HCT116 (cell line): Measurements from ENCODE around the gene CAMK2G. TPM values are rescaled to one million over a fixed set of nuclear protein-coding genes. Genes with fewer than 3 reads are reported as not detected.

Experiments used
- ATAC-seq: fragments of 200-7000 bp; cut with Tn5 transposase; 2 replicates; pipeline ENCODE4 v1.9.1; 2020; ENCODE audit warnings: mild to moderate bottlenecking, moderate library complexity
- BruUV-seq: library from RNA; stranded (reverse); fragments of 400-500 nt; replicated peaks from 2 replicates; lab custom pipeline; 2021; lab: Mats Ljungman, UMichigan
- CTCF ChIA-PET: fragments of 300-600 bp; sonication (Branson Sonifier 250); formaldehyde crosslinking; loops from one replicate; lab custom pipeline; 2021; ENCODE audit warnings: antibody characterized with exemption; lab: Charles Lee
- POLR2A ChIA-PET: fragments of 300-600, 350-600 bp; sonication (Branson Sonifier 250); formaldehyde crosslinking; loops from one replicate; lab custom pipeline; 2021; ENCODE audit warnings: antibody characterized with exemption; lab: Charles Lee
- RAD21 ChIA-PET, 2 experiments: fragments of 300-600 bp; sonication (Branson Sonifier 250); formaldehyde crosslinking; loops; one replicate each; lab custom pipeline; 2023; ENCODE audit warnings: low total read pairs in 2 of 2; ENCODE audit not compliant: uncharacterized antibody in 2 of 2, unreplicated experiment in 2 of 2, low non-redundant PET in 1 of 2; lab: Charles Lee
- DNase-seq: peaks from one replicate; pipeline ENCODE4 v3.0.0-alpha.2; 2010; ENCODE audit warnings: low read depth, low spot score
- H2AFZ ChIP-seq: fragments of 200-600 bp; shearing (Covaris generic), sonication (generic); 2 replicates; pipeline ENCODE4 v1.6.1; 2017; ENCODE audit warnings: low read depth, mixed run types, mixed read lengths, antibody characterized with exemption, low read length; ENCODE audit not compliant: poor library complexity, severe bottlenecking
- H3K27ac ChIP-seq: 2 replicates; pipeline ENCODE4 v1.5.1; 2012; ENCODE audit warnings: low read depth, low read length
- H3K27me3 ChIP-seq: fragments of 200-600 bp; sonication (generic); 2 replicates; pipeline ENCODE4 v1.6.1; 2016; ENCODE audit warnings: mixed run types, low read length, mixed read lengths; ENCODE audit not compliant: insufficient read depth
- H3K36me3 ChIP-seq, 2 experiments: fragments of 200-500 bp in 1 of 2; fragments of 200-600 bp in 1 of 2; sonication (Bioruptor generic) in 1 of 2; sonication (generic) in 1 of 2; 2 replicates each; pipeline versions ENCODE4 v1.5.1 to v1.6.1; 2014 to 2016; ENCODE audit warnings: low read length in 2 of 2, inconsistent platforms in 1 of 2, mixed read lengths in 1 of 2, mixed run types in 1 of 2; ENCODE audit not compliant: insufficient read depth in 2 of 2, control insufficient read depth in 1 of 2
- H3K4me1 ChIP-seq, 2 experiments: fragments of 200-600 bp in 1 of 2; sonication (generic) in 1 of 2; 2 replicates each; pipeline versions ENCODE4 v1.5.1 to v1.6.1; 2012 to 2017; ENCODE audit warnings: low read length in 2 of 2, inconsistent platforms in 1 of 2, mild to moderate bottlenecking in 1 of 2, mixed read lengths in 1 of 2, mixed run types in 1 of 2, moderate library complexity in 1 of 2; ENCODE audit not compliant: insufficient read depth in 2 of 2, control insufficient read depth in 1 of 2
- H3K4me2 ChIP-seq: fragments of 200-600 bp; sonication (generic); 2 replicates; pipeline ENCODE4 v1.6.1; 2017; ENCODE audit warnings: mixed run types, low read length, mixed read lengths
- H3K4me3 ChIP-seq, 2 experiments: fragments of 200-600 bp in 1 of 2; sonication (generic) in 1 of 2; replicated peaks in 1 of 2; 2 replicates each; pipeline ENCODE4 v1.5.1; 2011 to 2016; ENCODE audit warnings: low read length in 2 of 2, control low read depth in 1 of 2, low read depth in 1 of 2, mild to moderate bottlenecking in 1 of 2, mixed read lengths in 1 of 2, mixed run types in 1 of 2
- H3K79me2 ChIP-seq: fragments of 200-600 bp; sonication (generic); 2 replicates; pipeline ENCODE4 v1.6.1; 2017; ENCODE audit warnings: mild to moderate bottlenecking, mixed run types, low read length, moderate library complexity, mixed read lengths; ENCODE audit not compliant: insufficient read depth
- H3K9ac ChIP-seq: fragments of 200-600 bp; sonication (generic); 2 replicates; pipeline ENCODE4 v1.6.1; 2016; ENCODE audit warnings: low read length, mixed read lengths
- H3K9me2 ChIP-seq: fragments of 200-600 bp; sonication (generic), shearing (Covaris generic); 2 replicates; pipeline ENCODE4 v1.6.1; 2017; ENCODE audit warnings: mixed run types, mild to moderate bottlenecking, moderate library complexity; ENCODE audit not compliant: insufficient read depth
- H3K9me3 ChIP-seq, 2 experiments: fragments of 200-500 bp in 1 of 2; fragments of 200-600 bp in 1 of 2; sonication (Bioruptor generic) in 1 of 2; sonication (generic) in 1 of 2; 2 replicates each; pipeline ENCODE4 v1.6.1; 2014 to 2017; ENCODE audit warnings: low read length in 2 of 2, mixed read lengths in 2 of 2, inconsistent platforms in 1 of 2, low read depth in 1 of 2, mild to moderate bottlenecking in 1 of 2, mixed run types in 1 of 2, moderate library complexity in 1 of 2; ENCODE audit not compliant: control insufficient read depth in 1 of 2, insufficient read depth in 1 of 2
- H4K20me1 ChIP-seq: fragments of 200-600 bp; sonication (generic), shearing (Covaris generic); 2 replicates; pipeline ENCODE4 v1.6.1; 2017; ENCODE audit warnings: mixed run types, mild to moderate bottlenecking, moderate library complexity; ENCODE audit not compliant: insufficient read depth
- CBX3 ChIP-seq: IDR thresholded peaks from 2 replicates; pipeline ENCODE4 v1.6.1; 2012; ENCODE audit warnings: low read depth
- CEBPB ChIP-seq: IDR thresholded peaks from 2 replicates; pipeline ENCODE4 v1.6.1; 2012; ENCODE audit warnings: low read depth
- EGR1 ChIP-seq: IDR thresholded peaks from 2 replicates; pipeline ENCODE4 v1.6.1; 2012; ENCODE audit warnings: low read depth
- ELF1 ChIP-seq: IDR thresholded peaks from 2 replicates; pipeline ENCODE4 v1.6.1; 2012; ENCODE audit warnings: low read depth, borderline replicate concordance
- EZH2 ChIP-seq: fragments of 200-600 bp; sonication (generic); IDR thresholded peaks from 2 replicates; pipeline ENCODE4 v1.6.1; 2017; ENCODE audit warnings: antibody characterized with exemption, mixed run types
- EZH2phosphoT487 ChIP-seq: fragments of 200-600 bp; IDR thresholded peaks from 2 replicates; pipeline ENCODE4 v1.6.1; 2018; ENCODE audit warnings: antibody characterized with exemption, borderline replicate concordance
- FOSL1 ChIP-seq: IDR thresholded peaks from 2 replicates; pipeline ENCODE4 v1.6.1; 2012; ENCODE audit warnings: low read depth
- POLR2A ChIP-seq: IDR thresholded peaks from 2 replicates; pipeline ENCODE4 v1.7.0; 2011; ENCODE audit warnings: borderline replicate concordance; ENCODE audit not compliant: insufficient read depth, insufficient read length; ENCODE audit errors: extremely low read depth
- RAD21 ChIP-seq: IDR thresholded peaks from 2 replicates; pipeline ENCODE4 v1.6.1; 2012; ENCODE audit warnings: low read depth, mild to moderate bottlenecking
- SIN3A ChIP-seq: IDR thresholded peaks from 2 replicates; pipeline ENCODE4 v1.6.1; 2012; ENCODE audit warnings: low read depth
- SP1 ChIP-seq: IDR thresholded peaks from 2 replicates; pipeline ENCODE4 v1.6.1; 2012; ENCODE audit warnings: low read depth
- SRF ChIP-seq: IDR thresholded peaks from 2 replicates; pipeline ENCODE4 v1.6.1; 2012; ENCODE audit warnings: low read depth
- YY1 ChIP-seq: IDR thresholded peaks from 2 replicates; pipeline ENCODE4 v1.6.1; 2011; ENCODE audit warnings: low read length, low read depth, moderate library complexity, mild to moderate bottlenecking; ENCODE audit not compliant: insufficient replicate concordance; ENCODE audit errors: extremely low read depth
- ZFX ChIP-seq: fragments of 450-650 bp; IDR thresholded peaks from 2 replicates; pipeline ENCODE4 v1.6.1; 2017
- intact Hi-C: fragments of 100-400 bp; cut with micrococcal nuclease; formaldehyde crosslinking; loops from 2 replicates; pipeline ENCODE4 v1.10.0; 2022
- total RNA-seq: library from RNA; stranded (reverse); gene quantifications from one replicate; pipeline ENCODE4 v1.2.1, GENCODE V29; 2021; ENCODE audit not compliant: unreplicated experiment
- TF ChIP-seq, protein P1 (sequence below): IDR thresholded peaks from 2 replicates; pipeline ENCODE4 v1.6.1; 2012
- TF ChIP-seq, protein P2 (sequence below), 3 experiments: fragments of 200-600 bp in 1 of 3; sonication (generic) in 1 of 3; IDR thresholded peaks in 2 of 3; conservative IDR thresholded peaks in 1 of 3; 2 replicates each; pipeline ENCODE4 v1.5.1; 2012 to 2017; ENCODE audit warnings: low read depth in 2 of 3, low read length in 2 of 3, antibody characterized with exemption in 1 of 3, borderline replicate concordance in 1 of 3, control low read depth in 1 of 3, mild to moderate bottlenecking in 1 of 3, mixed read lengths in 1 of 3, mixed run types in 1 of 3, moderate library complexity in 1 of 3; ENCODE audit not compliant: insufficient read depth in 1 of 3
- TF ChIP-seq, protein P3 (sequence below): IDR thresholded peaks from 2 replicates; pipeline ENCODE4 v1.6.1; 2012
- TF ChIP-seq, protein P4 (sequence below): IDR thresholded peaks from 2 replicates; pipeline ENCODE4 v1.6.1; 2011; ENCODE audit warnings: mild to moderate bottlenecking, low read length, moderate library complexity; ENCODE audit not compliant: insufficient replicate concordance; ENCODE audit errors: extremely low read depth
- TF ChIP-seq, protein P5 (sequence below): IDR thresholded peaks from 2 replicates; pipeline ENCODE4 v1.6.1; 2012; ENCODE audit warnings: low read depth

Gene CAMK2G
- total RNA-seq, 1 experiment from 2014 or later: 28.3 TPM

DNA sequence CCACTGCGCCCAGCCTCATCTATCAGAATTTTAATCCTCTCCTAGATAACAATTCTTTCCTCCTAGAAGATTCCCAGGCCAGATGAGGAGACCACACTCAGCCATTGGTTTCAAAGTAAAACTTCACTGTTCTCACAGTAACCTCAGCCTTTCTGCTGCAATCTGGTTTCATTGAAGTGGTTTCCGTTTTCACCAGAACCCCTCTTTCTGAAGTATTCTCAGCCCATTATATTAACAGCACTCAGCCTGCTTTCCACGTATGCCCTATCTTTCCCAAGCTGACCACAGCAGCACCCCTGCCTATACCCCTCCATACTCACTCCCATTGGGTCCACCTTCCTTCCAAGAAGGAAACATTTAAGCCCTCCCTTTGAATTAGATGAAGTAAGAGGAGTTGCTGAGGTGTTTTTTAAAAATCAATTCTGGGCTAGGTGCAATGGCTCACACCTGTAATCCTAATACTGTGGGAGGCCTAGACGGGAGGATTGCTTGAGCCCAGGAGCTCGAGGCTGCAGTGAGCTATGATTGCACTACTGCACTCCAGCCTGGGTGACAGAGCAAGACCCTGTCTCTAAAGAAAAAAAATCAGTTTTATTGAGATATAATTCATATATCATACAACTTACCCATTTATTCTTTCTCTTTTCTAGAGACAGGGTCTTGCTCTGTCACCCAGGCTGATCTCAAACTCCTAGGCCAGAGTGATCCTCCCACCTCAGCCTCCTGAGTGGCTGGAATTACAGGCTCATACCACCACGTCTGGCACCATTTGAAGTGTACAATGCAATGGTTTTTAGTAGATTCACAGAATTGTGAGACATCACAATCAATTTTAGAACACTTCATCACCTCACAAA, 47.9 kb upstream of the CAMK2G start:
- no TSS peak for BruUV-seq
- Histone ChIP-seq H3K27me3 (no peaks in the 10 kb centered on the region), H3K9me2 (no peaks in the 10 kb centered on the region)
- no peak for TF ChIP-seq ELF1
- no peak for TF ChIP-seq SP1
- TF ChIP-seq, protein P1, sequence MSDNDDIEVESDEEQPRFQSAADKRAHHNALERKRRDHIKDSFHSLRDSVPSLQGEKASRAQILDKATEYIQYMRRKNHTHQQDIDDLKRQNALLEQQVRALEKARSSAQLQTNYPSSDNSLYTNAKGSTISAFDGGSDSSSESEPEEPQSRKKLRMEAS: no peak
- TF ChIP-seq, protein P2, sequence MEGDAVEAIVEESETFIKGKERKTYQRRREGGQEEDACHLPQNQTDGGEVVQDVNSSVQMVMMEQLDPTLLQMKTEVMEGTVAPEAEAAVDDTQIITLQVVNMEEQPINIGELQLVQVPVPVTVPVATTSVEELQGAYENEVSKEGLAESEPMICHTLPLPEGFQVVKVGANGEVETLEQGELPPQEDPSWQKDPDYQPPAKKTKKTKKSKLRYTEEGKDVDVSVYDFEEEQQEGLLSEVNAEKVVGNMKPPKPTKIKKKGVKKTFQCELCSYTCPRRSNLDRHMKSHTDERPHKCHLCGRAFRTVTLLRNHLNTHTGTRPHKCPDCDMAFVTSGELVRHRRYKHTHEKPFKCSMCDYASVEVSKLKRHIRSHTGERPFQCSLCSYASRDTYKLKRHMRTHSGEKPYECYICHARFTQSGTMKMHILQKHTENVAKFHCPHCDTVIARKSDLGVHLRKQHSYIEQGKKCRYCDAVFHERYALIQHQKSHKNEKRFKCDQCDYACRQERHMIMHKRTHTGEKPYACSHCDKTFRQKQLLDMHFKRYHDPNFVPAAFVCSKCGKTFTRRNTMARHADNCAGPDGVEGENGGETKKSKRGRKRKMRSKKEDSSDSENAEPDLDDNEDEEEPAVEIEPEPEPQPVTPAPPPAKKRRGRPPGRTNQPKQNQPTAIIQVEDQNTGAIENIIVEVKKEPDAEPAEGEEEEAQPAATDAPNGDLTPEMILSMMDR (IDR thresholded peaks at IDR 0.05 in 2 of 3, conservative IDR thresholded peaks at IDR 0.05 in 1 of 3; ENCODE audit: borderline replicate concordance in 1 of 3, insufficient read depth in 1 of 3, low read depth in 2 of 3, low read length in 2 of 3): no peak
- TF ChIP-seq POLR2A: no peak
- TF ChIP-seq, protein P3, sequence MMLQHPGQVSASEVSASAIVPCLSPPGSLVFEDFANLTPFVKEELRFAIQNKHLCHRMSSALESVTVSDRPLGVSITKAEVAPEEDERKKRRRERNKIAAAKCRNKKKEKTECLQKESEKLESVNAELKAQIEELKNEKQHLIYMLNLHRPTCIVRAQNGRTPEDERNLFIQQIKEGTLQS: no peak
- TF ChIP-seq FOSL1: no peak
- no peak for TF ChIP-seq EZH2phosphoT487
- no peak for TF ChIP-seq RAD21
- TF ChIP-seq, protein P4, sequence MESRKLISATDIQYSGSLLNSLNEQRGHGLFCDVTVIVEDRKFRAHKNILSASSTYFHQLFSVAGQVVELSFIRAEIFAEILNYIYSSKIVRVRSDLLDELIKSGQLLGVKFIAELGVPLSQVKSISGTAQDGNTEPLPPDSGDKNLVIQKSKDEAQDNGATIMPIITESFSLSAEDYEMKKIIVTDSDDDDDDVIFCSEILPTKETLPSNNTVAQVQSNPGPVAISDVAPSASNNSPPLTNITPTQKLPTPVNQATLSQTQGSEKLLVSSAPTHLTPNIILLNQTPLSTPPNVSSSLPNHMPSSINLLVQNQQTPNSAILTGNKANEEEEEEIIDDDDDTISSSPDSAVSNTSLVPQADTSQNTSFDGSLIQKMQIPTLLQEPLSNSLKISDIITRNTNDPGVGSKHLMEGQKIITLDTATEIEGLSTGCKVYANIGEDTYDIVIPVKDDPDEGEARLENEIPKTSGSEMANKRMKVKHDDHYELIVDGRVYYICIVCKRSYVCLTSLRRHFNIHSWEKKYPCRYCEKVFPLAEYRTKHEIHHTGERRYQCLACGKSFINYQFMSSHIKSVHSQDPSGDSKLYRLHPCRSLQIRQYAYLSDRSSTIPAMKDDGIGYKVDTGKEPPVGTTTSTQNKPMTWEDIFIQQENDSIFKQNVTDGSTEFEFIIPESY: no peak
- TF ChIP-seq ZFX: no peak
- no peak for TF ChIP-seq EGR1
- no peak for TF ChIP-seq CBX3
- no peak for TF ChIP-seq SRF
- TF ChIP-seq, protein P5, sequence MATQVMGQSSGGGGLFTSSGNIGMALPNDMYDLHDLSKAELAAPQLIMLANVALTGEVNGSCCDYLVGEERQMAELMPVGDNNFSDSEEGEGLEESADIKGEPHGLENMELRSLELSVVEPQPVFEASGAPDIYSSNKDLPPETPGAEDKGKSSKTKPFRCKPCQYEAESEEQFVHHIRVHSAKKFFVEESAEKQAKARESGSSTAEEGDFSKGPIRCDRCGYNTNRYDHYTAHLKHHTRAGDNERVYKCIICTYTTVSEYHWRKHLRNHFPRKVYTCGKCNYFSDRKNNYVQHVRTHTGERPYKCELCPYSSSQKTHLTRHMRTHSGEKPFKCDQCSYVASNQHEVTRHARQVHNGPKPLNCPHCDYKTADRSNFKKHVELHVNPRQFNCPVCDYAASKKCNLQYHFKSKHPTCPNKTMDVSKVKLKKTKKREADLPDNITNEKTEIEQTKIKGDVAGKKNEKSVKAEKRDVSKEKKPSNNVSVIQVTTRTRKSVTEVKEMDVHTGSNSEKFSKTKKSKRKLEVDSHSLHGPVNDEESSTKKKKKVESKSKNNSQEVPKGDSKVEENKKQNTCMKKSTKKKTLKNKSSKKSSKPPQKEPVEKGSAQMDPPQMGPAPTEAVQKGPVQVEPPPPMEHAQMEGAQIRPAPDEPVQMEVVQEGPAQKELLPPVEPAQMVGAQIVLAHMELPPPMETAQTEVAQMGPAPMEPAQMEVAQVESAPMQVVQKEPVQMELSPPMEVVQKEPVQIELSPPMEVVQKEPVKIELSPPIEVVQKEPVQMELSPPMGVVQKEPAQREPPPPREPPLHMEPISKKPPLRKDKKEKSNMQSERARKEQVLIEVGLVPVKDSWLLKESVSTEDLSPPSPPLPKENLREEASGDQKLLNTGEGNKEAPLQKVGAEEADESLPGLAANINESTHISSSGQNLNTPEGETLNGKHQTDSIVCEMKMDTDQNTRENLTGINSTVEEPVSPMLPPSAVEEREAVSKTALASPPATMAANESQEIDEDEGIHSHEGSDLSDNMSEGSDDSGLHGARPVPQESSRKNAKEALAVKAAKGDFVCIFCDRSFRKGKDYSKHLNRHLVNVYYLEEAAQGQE: no peak
- no peak for TF ChIP-seq CEBPB
- no peak for TF ChIP-seq EZH2
- no peak for TF ChIP-seq YY1
- no peak for TF ChIP-seq SIN3A
- TF ChIP-seq, all 23 proteins: peak for 0
- ATAC-seq (no peak), DNase-seq (no peak)
- ChIA-PET CTCF (no interaction called here), POLR2A (no interaction called here), RAD21 (interaction anchor here in 1 of 2 experiments (0.5 kb wide), 1 partner anchor 56 kb away, joined by 4 read pairs; no protein-coding TSS in a partner anchor)
- peaks cover 3 to 37% of the 10 kb centered on the region in 2 experiments; a peak in 2 of 4 replicates for H3K4me1 ChIP-seq
- no peak overlapping the region for H2AFZ ChIP-seq
- intact Hi-C loops: no loop called here
- no peaks in the 10 kb centered on the region for H3K36me3 ChIP-seq
- H3K4me3 ChIP-seq: no peak overlapping the region
- H3K27ac ChIP-seq: no peak overlapping the region
- H3K79me2 ChIP-seq: no peaks in the 10 kb centered on the region
- H3K9ac ChIP-seq: no peak overlapping the region
- H3K4me2 ChIP-seq: no peak overlapping the region
- H3K9me3 ChIP-seq: no peaks in the 10 kb centered on the region
- no peaks in the 10 kb centered on the region for H4K20me1 ChIP-seq
